Parathyroid adenoma (tissue), 2 donors: ENCODE data around the gene GPC1.
A peak's percentile ranks its signal among the peaks of the same experiment; 100 is the strongest.

Source experiments
- H2AFZ ChIP-seq: fragments of 300-600 bp; sonication (generic); one replicate; pipeline ENCODE4 v1.7.0; 2017; ENCODE audit warnings: antibody characterized with exemption, mild to moderate bottlenecking
- H3K27ac ChIP-seq: fragments of 300-600 bp; sonication (generic); one replicate; pipeline ENCODE4 v1.7.0; 2017
- H3K27me3 ChIP-seq: fragments of 300-600 bp; sonication (generic); one replicate; pipeline ENCODE4 v1.7.0; 2017; ENCODE audit warnings: low read length; ENCODE audit not compliant: control insufficient read depth, insufficient read depth
- H3K36me3 ChIP-seq: fragments of 300-600 bp; sonication (generic); one replicate; pipeline ENCODE4 v1.7.0; 2017; ENCODE audit warnings: low read length; ENCODE audit not compliant: control insufficient read depth, insufficient read depth
- H3K4me1 ChIP-seq: fragments of 300-600 bp; sonication (generic); one replicate; pipeline ENCODE4 v1.7.0; 2017; ENCODE audit warnings: control low read depth
- H3K4me2 ChIP-seq: fragments of 300-600 bp; sonication (generic); one replicate; pipeline ENCODE4 v1.7.0; 2017; ENCODE audit warnings: low read length
- H3K4me3 ChIP-seq: fragments of 300-600 bp; sonication (generic); one replicate; pipeline ENCODE4 v1.7.0; 2017; ENCODE audit warnings: low read depth, low read length
- H3K79me2 ChIP-seq: fragments of 300-600 bp; sonication (generic); one replicate; pipeline ENCODE4 v1.7.0; 2017; ENCODE audit warnings: control low read depth
- H3K9ac ChIP-seq: fragments of 300-600 bp; sonication (generic); one replicate; pipeline ENCODE4 v1.7.0; 2017; ENCODE audit warnings: mild to moderate bottlenecking
- H3K9me3 ChIP-seq: fragments of 300-600 bp; sonication (generic); one replicate; pipeline ENCODE4 v1.7.0; 2017; ENCODE audit warnings: low read length; ENCODE audit not compliant: control insufficient read depth
- CTCF ChIP-seq: fragments of 300-600 bp; sonication (generic); IDR thresholded peaks from one replicate; pipeline ENCODE4 v1.7.0; 2017; ENCODE audit warnings: antibody characterized with exemption, mild to moderate bottlenecking
- donor health status: primary hyperparathyroidism.

GPC1 gene

GRCh38 chr2:240437551-240437860 is 2.0 kb downstream of the GPC1 start:
- H3K9me3 ChIP-seq, result no peaks in the 10 kb centered on the region
- H2AFZ ChIP-seq, result no peak overlapping the region
- H3K4me1 ChIP-seq, result peaks cover 4% of the 10 kb centered on the region
- no peak for TF ChIP-seq CTCF
- no peak overlapping the region for H3K9ac ChIP-seq
- peaks cover 36% of the 10 kb centered on the region for H3K79me2 ChIP-seq
- H3K36me3 ChIP-seq, result no peaks in the 10 kb centered on the region
- H3K27ac ChIP-seq, result no peak overlapping the region
- no peak overlapping the region for H3K4me2 ChIP-seq
- H3K27me3 ChIP-seq, result no peaks in the 10 kb centered on the region
- no peak overlapping the region for H3K4me3 ChIP-seq

DNA sequence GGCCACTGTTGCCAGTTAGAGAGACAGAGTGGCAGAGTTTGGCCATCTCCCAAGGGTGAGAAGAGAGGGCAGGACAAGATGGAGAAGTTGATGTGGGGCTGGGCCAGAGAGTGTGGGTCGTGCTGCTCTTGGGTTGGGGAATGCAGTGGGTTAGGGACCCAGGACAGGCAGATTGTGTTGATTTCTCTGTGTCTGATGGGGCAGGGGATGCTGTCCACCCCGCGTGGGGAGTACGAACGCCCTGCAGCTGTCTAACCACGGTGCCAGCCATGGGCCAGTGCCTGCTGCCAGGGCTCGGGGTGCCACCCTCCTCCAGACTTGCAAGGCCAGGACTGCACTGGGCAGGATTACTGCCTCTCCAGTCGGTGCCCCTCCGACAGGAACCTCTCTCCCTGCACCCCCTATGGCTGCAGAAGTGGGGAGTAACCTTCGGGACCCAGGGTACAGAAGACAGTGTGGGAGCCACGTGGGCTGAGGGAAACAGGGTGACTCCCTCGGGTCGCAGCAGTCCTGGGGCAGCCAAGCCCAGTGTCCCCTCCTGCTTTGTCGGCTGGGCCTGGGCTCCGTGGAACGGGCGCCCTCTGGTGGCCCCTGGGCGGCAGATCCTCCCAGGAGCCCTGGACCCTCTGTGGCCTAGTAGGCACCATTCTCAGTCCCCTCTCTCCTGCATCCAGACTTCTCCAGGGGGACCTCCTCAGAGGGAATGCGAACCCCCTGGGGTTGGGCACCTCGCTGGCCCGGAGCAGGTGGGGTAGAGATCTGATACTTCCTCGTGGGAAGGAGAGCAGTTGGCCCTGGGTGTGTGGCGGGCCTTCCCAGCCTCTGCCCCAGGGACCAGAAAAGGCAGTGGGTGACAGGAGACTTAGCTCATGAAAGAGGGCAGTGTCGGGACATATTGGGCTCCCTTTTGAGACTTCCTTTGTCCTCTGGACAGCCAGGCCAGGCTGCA is 2.7 kb downstream of the GPC1 start:
- Histone ChIP-seq H3K36me3 (no peaks in the 10 kb centered on the region), H3K4me2 (no peak overlapping the region), H3K4me3 (no peak overlapping the region), H3K27me3 (no peaks in the 10 kb centered on the region), H3K4me1 (peaks cover 4% of the 10 kb centered on the region), H3K79me2 (peaks cover 41% of the 10 kb centered on the region), H2AFZ (no peak overlapping the region), H3K27ac (no peak overlapping the region), H3K9me3 (no peaks in the 10 kb centered on the region), H3K9ac (no peak overlapping the region)
- peak; percentile 98 for TF ChIP-seq CTCF

DNA sequence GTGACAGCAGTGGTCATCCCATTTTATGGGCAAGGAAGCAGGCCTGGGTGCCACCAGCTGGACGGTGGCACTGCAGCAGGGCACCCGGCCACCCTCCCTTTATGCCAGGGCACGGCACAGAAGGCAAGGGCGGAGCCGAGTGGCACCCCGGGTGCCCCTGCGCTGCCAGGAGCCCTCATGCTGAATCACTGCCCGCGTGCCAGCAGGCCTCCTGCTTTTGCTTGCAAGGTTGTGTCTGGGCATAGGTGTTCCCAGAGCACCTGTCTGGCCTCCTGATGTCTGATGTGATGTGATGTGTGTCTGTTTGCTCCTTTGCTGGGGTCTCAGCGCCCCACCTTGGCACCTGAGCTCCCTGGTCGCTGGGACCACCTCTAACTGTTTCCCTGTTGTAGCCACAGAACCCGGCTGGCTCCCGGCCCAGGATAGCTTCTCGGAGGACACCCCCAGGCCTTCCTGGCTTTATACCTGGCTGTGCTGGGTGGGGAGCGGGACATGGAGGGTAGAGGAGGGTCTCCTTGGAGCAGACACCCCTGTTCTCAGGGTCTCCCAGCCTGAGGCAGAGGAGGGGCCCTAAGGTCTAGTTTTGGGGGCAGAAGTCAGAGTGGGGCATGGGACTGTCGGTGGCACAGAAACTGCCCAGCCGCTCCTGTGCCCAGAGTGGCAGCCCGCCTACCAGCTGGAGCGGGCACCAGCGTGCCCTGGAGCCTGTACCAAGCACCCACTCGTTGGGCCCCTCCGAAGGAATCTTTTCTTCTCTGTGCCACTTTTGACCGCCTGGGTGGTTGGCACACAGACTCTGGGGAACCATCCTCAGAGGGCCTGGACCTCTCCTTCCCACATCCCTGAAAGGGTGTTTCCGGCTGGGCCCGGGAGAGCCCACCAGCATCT is 3.6 kb downstream of the GPC1 start:
- Histone ChIP-seq H2AFZ (no peak overlapping the region), H3K9ac (no peak overlapping the region), H3K9me3 (no peaks in the 10 kb centered on the region), H3K27me3 (no peaks in the 10 kb centered on the region), H3K79me2 (peaks cover 41% of the 10 kb centered on the region), H3K4me3 (no peak overlapping the region), H3K4me2 (no peak overlapping the region), H3K36me3 (no peaks in the 10 kb centered on the region), H3K4me1 (peaks cover 4% of the 10 kb centered on the region), H3K27ac (no peak overlapping the region)
- TF ChIP-seq CTCF, result no peak

DNA sequence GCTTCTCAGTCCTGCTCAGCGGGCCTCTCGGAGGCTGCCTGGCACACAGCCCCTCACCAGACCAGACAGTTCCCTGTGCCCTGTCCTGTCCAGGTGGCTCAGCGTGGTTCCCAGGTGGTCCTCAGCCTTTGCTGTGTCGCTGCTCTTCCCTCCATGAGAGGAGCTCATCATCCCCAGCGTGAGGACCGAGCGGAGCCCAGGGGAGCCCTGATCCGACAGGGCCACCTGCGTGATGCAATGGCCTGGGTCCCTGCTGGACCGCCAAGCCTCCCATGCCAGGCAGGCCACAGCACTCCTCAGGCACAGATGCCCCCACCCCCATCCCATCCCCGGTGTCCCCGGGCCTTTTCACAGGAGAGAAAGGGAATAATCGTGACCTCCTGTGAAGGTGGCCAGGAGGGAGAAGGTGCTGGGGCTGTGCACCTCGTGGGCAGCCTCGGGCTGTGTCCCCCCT is 4.3 kb downstream of the GPC1 start:
- Histone ChIP-seq H2AFZ (no peak overlapping the region), H3K79me2 (peaks cover 41% of the 10 kb centered on the region), H3K9me3 (no peaks in the 10 kb centered on the region), H3K9ac (no peak overlapping the region), H3K27me3 (no peaks in the 10 kb centered on the region), H3K36me3 (no peaks in the 10 kb centered on the region), H3K4me2 (no peak overlapping the region), H3K27ac (no peak overlapping the region), H3K4me1 (peaks cover 4% of the 10 kb centered on the region), H3K4me3 (no peak overlapping the region)
- TF ChIP-seq CTCF, result no peak
